H1 (cell line): ENCODE results near the gene ZNF786. TPM values are rescaled to one million over a fixed set of nuclear protein-coding genes. Genes with fewer than 3 reads are reported as not detected.

Source experiments
- CTCF ChIA-PET: fragments of 300-600 bp; sonication (Branson Sonifier 250); formaldehyde crosslinking; loops from one replicate; lab custom pipeline; 2021; ENCODE audit not compliant: partially characterized antibody; lab: Charles Lee
- POLR2A ChIA-PET: fragments of 300-600 bp; sonication (Branson Sonifier 250); formaldehyde crosslinking; loops from one replicate; lab custom pipeline; 2021; ENCODE audit warnings: inconsistent platforms; ENCODE audit not compliant: partially characterized antibody; lab: Charles Lee
- DNase-seq, 2 experiments: peaks; one replicate each; pipeline versions ENCODE4 v3.0.0 to v3.0.0-alpha.2; 2010 to 2022; ENCODE audit warnings: low spot score in 2 of 2, low read depth in 1 of 2, mixed read lengths in 1 of 2
- FAIRE-seq: peaks from 2 replicates; lab custom pipeline; 2011; peaks lifted over from hg19 to GRCh38; lab: Jason Lieb, UNC
- H2AFZ ChIP-seq: 2 replicates; pipeline ENCODE4 v1.8.1; 2012; ENCODE audit warnings: low read length, inconsistent platforms
- H2AK5ac ChIP-seq: 2 replicates; pipeline ENCODE4 v1.6.1; 2013; ENCODE audit warnings: low read depth, low read length
- H2BK120ac ChIP-seq: replicated peaks from 2 replicates; pipeline ENCODE3; 2013; ENCODE audit warnings: low read depth, low read length, inconsistent platforms
- H2BK12ac ChIP-seq: 2 replicates; pipeline ENCODE4 v1.6.1; 2013; ENCODE audit warnings: low read depth, low read length
- H2BK15ac ChIP-seq: 2 replicates; pipeline ENCODE4 v1.6.1; 2013; ENCODE audit warnings: low read length
- H2BK20ac ChIP-seq: 2 replicates; pipeline ENCODE4 v1.6.1; 2013; ENCODE audit warnings: low read length
- H2BK5ac ChIP-seq: 2 replicates; pipeline ENCODE4 v1.6.1; 2013; ENCODE audit warnings: low read depth, low read length
- H3K14ac ChIP-seq: 2 replicates; pipeline ENCODE4 v1.6.1; 2013; ENCODE audit warnings: inconsistent platforms; ENCODE audit not compliant: insufficient read length
- H3K18ac ChIP-seq: 2 replicates; pipeline ENCODE4 v1.6.1; 2013; ENCODE audit warnings: low read length; ENCODE audit errors: extremely low read depth
- H3K23ac ChIP-seq: 2 replicates; pipeline ENCODE4 v1.6.1; 2013; ENCODE audit warnings: inconsistent platforms; ENCODE audit not compliant: insufficient read length
- H3K23me2 ChIP-seq: 2 replicates; pipeline ENCODE4 v1.6.1; 2013; ENCODE audit warnings: low read depth, low read length
- H3K27ac ChIP-seq: 2 replicates; pipeline ENCODE4 v1.6.1; 2011; ENCODE audit warnings: low read depth, low read length, inconsistent platforms
- H3K27me3 ChIP-seq, 4 experiments: replicated peaks in 1 of 4; 1 replicate in 1 of 4; 2 replicates in 3 of 4; pipeline versions ENCODE4 v1.6.1 to v1.8.1; 2011 to 2013; ENCODE audit warnings: low read length in 3 of 4, mild to moderate bottlenecking in 3 of 4, inconsistent platforms in 2 of 4, mixed read lengths in 2 of 4, moderate library complexity in 1 of 4; ENCODE audit not compliant: control insufficient read depth in 3 of 4, insufficient read depth in 3 of 4; ENCODE audit errors: extremely low read depth in 1 of 4
- H3K36me3 ChIP-seq, 4 experiments: 2 replicates each; pipeline versions ENCODE4 v1.6.1 to v1.8.1; 2011 to 2013; ENCODE audit warnings: mild to moderate bottlenecking in 4 of 4, low read length in 3 of 4, moderate library complexity in 2 of 4, control low read depth in 1 of 4, inconsistent platforms in 1 of 4; ENCODE audit not compliant: insufficient read depth in 4 of 4, control insufficient read depth in 2 of 4
- H3K4ac ChIP-seq: replicated peaks from 2 replicates; pipeline ENCODE3; 2013; ENCODE audit warnings: low read length, low read depth, mixed read lengths, inconsistent platforms; ENCODE audit not compliant: insufficient read length
- H3K4me1 ChIP-seq, 4 experiments: replicated peaks in 1 of 4; 1 replicate in 1 of 4; 2 replicates in 3 of 4; pipeline versions ENCODE4 v1.6.1 to v1.8.1; 2011 to 2013; ENCODE audit warnings: low read length in 3 of 4, inconsistent platforms in 2 of 4, mixed read lengths in 1 of 4; ENCODE audit not compliant: insufficient read depth in 4 of 4, control insufficient read depth in 3 of 4
- H3K4me2 ChIP-seq, 2 experiments: 2 replicates each; pipeline versions ENCODE4 v1.6.1 to v1.8.1; 2011 to 2013; ENCODE audit warnings: low read depth in 2 of 2, low read length in 2 of 2, control low read depth in 1 of 2, inconsistent platforms in 1 of 2, mild to moderate bottlenecking in 1 of 2; ENCODE audit not compliant: insufficient read depth in 1 of 2
- H3K4me3 ChIP-seq, 4 experiments: fragments of 200-600, 300-600 bp in 1 of 4; sonication (generic), shearing (Covaris generic), sonication (Bioruptor Twin) in 1 of 4; 2 replicates each; pipeline versions ENCODE4 v1.5.1 to v1.8.1; 2011 to 2016; ENCODE audit warnings: low read length in 4 of 4, low read depth in 3 of 4, control low read depth in 2 of 4, inconsistent platforms in 2 of 4, mild to moderate bottlenecking in 2 of 4, mixed read lengths in 1 of 4, moderate library complexity in 1 of 4; ENCODE audit not compliant: insufficient read depth in 2 of 4; ENCODE audit errors: extremely low read depth in 1 of 4
- H3K56ac ChIP-seq: replicated peaks from 2 replicates; pipeline ENCODE3; 2013; ENCODE audit warnings: low read depth, mild to moderate bottlenecking, mixed read lengths, low read length, inconsistent platforms; ENCODE audit not compliant: insufficient read length
- H3K79me1 ChIP-seq: 2 replicates; pipeline ENCODE4 v1.6.1; 2013; ENCODE audit warnings: low read depth, low read length, control low read depth
- H3K79me2 ChIP-seq, 2 experiments: 2 replicates each; pipeline versions ENCODE4 v1.6.1 to v1.8.1; 2012 to 2013; ENCODE audit warnings: low read length in 2 of 2, mild to moderate bottlenecking in 2 of 2, inconsistent platforms in 1 of 2; ENCODE audit not compliant: insufficient read depth in 2 of 2, control insufficient read depth in 1 of 2
- H3K9ac ChIP-seq, 4 experiments: replicated peaks in 1 of 4; 1 replicate in 1 of 4; 2 replicates in 3 of 4; pipeline versions ENCODE4 v1.6.1 to v1.8.1; 2011 to 2013; ENCODE audit warnings: low read depth in 3 of 4, low read length in 3 of 4, control low read depth in 2 of 4, mild to moderate bottlenecking in 2 of 4, moderate library complexity in 2 of 4, inconsistent platforms in 1 of 4; ENCODE audit errors: extremely low read depth in 1 of 4
- H3K9me3 ChIP-seq, 2 experiments: 2 replicates each; pipeline versions ENCODE4 v1.6.1 to v1.8.1; 2012 to 2013; ENCODE audit warnings: mild to moderate bottlenecking in 2 of 2, moderate library complexity in 2 of 2, control low read depth in 1 of 2, inconsistent platforms in 1 of 2, low read depth in 1 of 2, low read length in 1 of 2, mixed read lengths in 1 of 2; ENCODE audit not compliant: insufficient read depth in 2 of 2
- H4K20me1 ChIP-seq, 2 experiments: replicated peaks in 1 of 2; 2 replicates each; pipeline versions ENCODE3 to v1.8.1; 2011 to 2013; ENCODE audit warnings: inconsistent platforms in 2 of 2, low read length in 2 of 2, mild to moderate bottlenecking in 1 of 2; ENCODE audit not compliant: insufficient read depth in 2 of 2, control insufficient read depth in 1 of 2
- H4K5ac ChIP-seq: 2 replicates; pipeline ENCODE4 v1.6.1; 2013; ENCODE audit warnings: low read length, low read depth, mixed read lengths, inconsistent platforms; ENCODE audit not compliant: insufficient read length
- H4K8ac ChIP-seq: 2 replicates; pipeline ENCODE4 v1.8.0; 2013; ENCODE audit warnings: mild to moderate bottlenecking, moderate library complexity, low read length, inconsistent platforms; ENCODE audit not compliant: insufficient read depth; ENCODE audit errors: extremely low read depth
- H4K91ac ChIP-seq: replicated peaks from 2 replicates; pipeline ENCODE3; 2013; ENCODE audit warnings: low read length, mixed read lengths, inconsistent platforms; ENCODE audit not compliant: insufficient read length
- BACH1 ChIP-seq: IDR thresholded peaks from 2 replicates; pipeline ENCODE4 v1.6.1; 2012; ENCODE audit warnings: low read length, improper control_type of control experiment
- BRCA1 ChIP-seq: IDR thresholded peaks from 2 replicates; pipeline ENCODE4 v1.6.1; 2012; ENCODE audit warnings: low read depth, low read length, improper control_type of control experiment
- FOSL1 ChIP-seq: IDR thresholded peaks from 2 replicates; pipeline ENCODE4 v1.6.1; 2011; ENCODE audit warnings: mild to moderate bottlenecking, low read depth, low read length, moderate library complexity; ENCODE audit not compliant: insufficient read depth
- HDAC6 ChIP-seq: IDR thresholded peaks from one replicate; pipeline ENCODE4 v1.7.1; 2012; ENCODE audit warnings: low read depth, mild to moderate bottlenecking, inconsistent platforms, low read length, moderate library complexity
- MAFK ChIP-seq: IDR thresholded peaks from 2 replicates; pipeline ENCODE4 v1.6.1; 2012; ENCODE audit warnings: low read depth, mild to moderate bottlenecking, improper control_type of control experiment, low read length
- PHF8 ChIP-seq: fragments of 200-600 bp; sonication (generic); conservative IDR thresholded peaks from 2 replicates; pipeline ENCODE4 v1.7.1; 2012; ENCODE audit warnings: low read depth, mild to moderate bottlenecking, inconsistent platforms, low read length, moderate library complexity
- SAP30 ChIP-seq: fragments of 300-600 bp; sonication (generic); IDR thresholded peaks from 2 replicates; pipeline ENCODE4 v1.7.1; 2012; ENCODE audit warnings: low read length, moderate library complexity, mild to moderate bottlenecking, inconsistent platforms; ENCODE audit not compliant: insufficient read depth, insufficient replicate concordance
- SP2 ChIP-seq: IDR thresholded peaks from 2 replicates; pipeline ENCODE4 v1.6.1; 2012; ENCODE audit warnings: mild to moderate bottlenecking, low read length, inconsistent platforms
- WGBS, 2 experiments: shearing (Covaris generic) in 1 of 2; methylation state at CpG; one replicate each; pipeline versions ENCODE4 v1.1.6 to v1.1.7; 2013 to 2015; ENCODE audit warnings: low lambda C conversion rate in 2 of 2, mixed read lengths in 2 of 2, inconsistent platforms in 1 of 2, low coverage in 1 of 2, missing lambda C conversion rate in 1 of 2; ENCODE audit not compliant: insufficient replicate concordance in 2 of 2, insufficient coverage in 1 of 2, insufficient read length in 1 of 2; ENCODE audit errors: extremely low coverage in 1 of 2, missing lambda C conversion rate in 1 of 2; 5-methylcytosine and 5-hydroxymethylcytosine counted together
- polyA plus RNA-seq, 7 experiments: library from polyadenylated mRNA; depleted of rRNA in 3 of 7; stranded (reverse) in 5 of 7; unstranded in 2 of 7; fragments of >200 nt in 5 of 7; fragments of 200-250 nt in 2 of 7; gene quantifications; 1 replicate in 5 of 7; 2 replicates in 1 of 7; 4 replicates in 1 of 7; pipeline versions ENCODE4 v1.2.1 to v1.2.3, GENCODE V29; 2011 to 2013; ENCODE audit warnings: missing spikeins in 2 of 7, mixed read lengths in 2 of 7
- total RNA-seq: library from RNA; stranded (reverse); fragmentation: NEBNext Ultra II Directional; extraction: Animal tissue kit (Norgen Biotek cat#: 25700); gene quantifications from 2 replicates; pipeline ENCODE4 v1.2.1, GENCODE V29; 2021
- TF ChIP-seq, protein P1 (sequence below): IDR thresholded peaks from 2 replicates; pipeline ENCODE4 v1.6.1; 2012; ENCODE audit warnings: inconsistent platforms
- TF ChIP-seq, protein P2 (sequence below): IDR thresholded peaks from 2 replicates; pipeline ENCODE4 v1.6.1; 2012; ENCODE audit warnings: low read length, inconsistent platforms
- TF ChIP-seq, protein P3 (sequence below): IDR thresholded peaks from 2 replicates; pipeline ENCODE4 v1.6.1; 2012; ENCODE audit warnings: inconsistent platforms

Gene ZNF786
- total and polyA plus RNA-seq, 2 of the 8 experiments (the other 6 are each of a cell fraction or from before 2014, with no cell fraction given), result 7.7 to 16.3 TPM

DNA sequence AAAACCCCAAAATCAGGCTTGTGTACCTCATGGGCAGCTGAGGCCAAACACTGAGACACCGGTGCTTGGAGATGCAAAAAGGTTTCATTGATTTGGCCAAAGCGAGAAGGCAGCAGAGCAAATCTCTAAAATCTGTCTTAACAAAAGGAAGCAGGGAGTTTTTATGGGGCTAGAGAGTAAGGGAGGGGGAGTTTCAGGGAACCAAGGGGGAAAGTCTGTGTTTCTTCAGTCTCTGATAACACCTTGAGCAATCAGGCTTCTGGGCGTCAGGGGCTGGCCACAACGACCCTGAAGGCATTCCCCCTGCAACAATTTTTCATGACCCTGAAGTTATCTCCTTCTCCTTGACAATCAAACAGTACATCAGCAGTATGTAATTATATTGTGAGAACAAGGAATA is 2.7 kb upstream of the ZNF786 start:
- Histone ChIP-seq H4K91ac (no peak overlapping the region), H3K4me1 (peaks cover 0 to 6% (median 2%) of the 10 kb centered on the region in 4 experiments; a peak in 2 of 7 replicates), H4K20me1 (no peaks in the 10 kb centered on the region), H4K5ac (no peak overlapping the region), H2BK120ac (no peak overlapping the region), H3K9ac (no peak overlapping the region), H3K4me2 (no peak overlapping the region), H3K79me1 (no peaks in the 10 kb centered on the region), H3K27me3 (no peaks in the 10 kb centered on the region), H3K9me3 (no peaks in the 10 kb centered on the region), H3K18ac (no peak overlapping the region), H3K4ac (no peak overlapping the region), H3K79me2 (peaks cover 0 to 16% of the 10 kb centered on the region in 2 experiments; a peak in 2 of 4 replicates), H3K14ac (no peak overlapping the region), H4K8ac (no peak overlapping the region), H2BK12ac (no peak overlapping the region), H3K23me2 (peaks cover 3% of the 10 kb centered on the region; the same call in 1 of the 2 replicates), H3K23ac (no peak overlapping the region), H3K4me3 (no peak overlapping the region), H3K36me3 (peaks cover 0 to 5% (median 0%) of the 10 kb centered on the region in 4 experiments; a peak in 1 of 8 replicates), H2BK20ac (no peak overlapping the region; the same call in 1 of the 2 replicates), H3K27ac (no peak overlapping the region), H2AK5ac (no peak overlapping the region), H3K56ac (no peak overlapping the region), H2BK15ac (no peak overlapping the region), H2BK5ac (no peak overlapping the region), H2AFZ (no peak overlapping the region)
- ChIA-PET CTCF (interaction anchor here (1.5 to 2.2 kb wide), 4 partner anchors 11 to 88 kb away, joined by 4 to 9 read pairs (median 6); partner anchors contain the start of gene ZNF425), POLR2A (interaction anchor here (1.4 kb wide), 1 partner anchor 21 kb away, joined by 3 read pairs; no protein-coding TSS in a partner anchor)
- WGBS, 2 experiments, result 81% methylated on average over 4 of the region's 4 CpGs; no CpG with 5 or more reads in 1 of the 2 experiments
- FAIRE-seq (no peak), DNase-seq (no peak)
- TF ChIP-seq SAP30 (no peak), PHF8 (no peak), HDAC6 (no peak), FOSL1 (no peak), BRCA1 (no peak), SP2 (no peak), BACH1 (no peak), MAFK (no peak)
- TF ChIP-seq, protein P1, sequence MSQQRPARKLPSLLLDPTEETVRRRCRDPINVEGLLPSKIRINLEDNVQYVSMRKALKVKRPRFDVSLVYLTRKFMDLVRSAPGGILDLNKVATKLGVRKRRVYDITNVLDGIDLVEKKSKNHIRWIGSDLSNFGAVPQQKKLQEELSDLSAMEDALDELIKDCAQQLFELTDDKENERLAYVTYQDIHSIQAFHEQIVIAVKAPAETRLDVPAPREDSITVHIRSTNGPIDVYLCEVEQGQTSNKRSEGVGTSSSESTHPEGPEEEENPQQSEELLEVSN, result no peak
- TF ChIP-seq, protein P2, sequence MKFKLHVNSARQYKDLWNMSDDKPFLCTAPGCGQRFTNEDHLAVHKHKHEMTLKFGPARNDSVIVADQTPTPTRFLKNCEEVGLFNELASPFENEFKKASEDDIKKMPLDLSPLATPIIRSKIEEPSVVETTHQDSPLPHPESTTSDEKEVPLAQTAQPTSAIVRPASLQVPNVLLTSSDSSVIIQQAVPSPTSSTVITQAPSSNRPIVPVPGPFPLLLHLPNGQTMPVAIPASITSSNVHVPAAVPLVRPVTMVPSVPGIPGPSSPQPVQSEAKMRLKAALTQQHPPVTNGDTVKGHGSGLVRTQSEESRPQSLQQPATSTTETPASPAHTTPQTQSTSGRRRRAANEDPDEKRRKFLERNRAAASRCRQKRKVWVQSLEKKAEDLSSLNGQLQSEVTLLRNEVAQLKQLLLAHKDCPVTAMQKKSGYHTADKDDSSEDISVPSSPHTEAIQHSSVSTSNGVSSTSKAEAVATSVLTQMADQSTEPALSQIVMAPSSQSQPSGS, result no peak
- TF ChIP-seq, protein P3, sequence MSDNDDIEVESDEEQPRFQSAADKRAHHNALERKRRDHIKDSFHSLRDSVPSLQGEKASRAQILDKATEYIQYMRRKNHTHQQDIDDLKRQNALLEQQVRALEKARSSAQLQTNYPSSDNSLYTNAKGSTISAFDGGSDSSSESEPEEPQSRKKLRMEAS, result no peak
